ENCODE results near the gene IQCE. TPM values are rescaled to one million over a fixed set of nuclear protein-coding genes. Genes with fewer than 3 reads are reported as not detected.
A peak's percentile ranks its signal among the peaks of the same experiment; 100 is the strongest.

Gene IQCE
- total RNA-seq, 6 donors from 2014 or later: 18.0 to 51.3 (median 23.9) TPM

DNA sequence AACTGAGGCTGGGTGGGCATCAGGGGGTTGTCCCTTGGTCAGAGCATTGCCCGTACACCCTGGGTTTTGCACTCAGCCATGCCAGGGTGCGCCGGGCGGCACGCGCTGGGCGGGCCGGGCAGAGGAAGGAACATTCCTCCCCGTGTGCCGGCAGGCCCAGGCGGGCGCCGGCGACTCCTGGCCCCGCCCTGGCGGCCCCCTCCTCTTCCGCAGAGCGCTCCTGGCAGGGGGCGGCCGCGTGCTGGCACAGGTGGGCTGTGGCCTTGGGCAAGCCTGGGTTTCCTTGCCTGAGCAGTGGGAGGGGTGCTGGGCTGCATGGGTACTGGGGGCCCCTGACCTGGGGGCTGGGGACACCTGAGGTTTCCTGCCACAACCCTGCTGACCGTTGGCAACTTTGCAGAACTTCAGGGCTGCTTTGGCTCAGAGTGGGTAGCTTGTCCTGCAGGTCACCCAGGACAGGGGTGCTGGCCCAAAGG lies 35.3 kb upstream of the IQCE start:
- Histone ChIP-seq H3K27me3 (peaks cover 0 to 5% (median 1%) of the 10 kb centered on the region in 4 donors), H3K4me1 (peaks cover 78 to 98% (median 92%) of the 10 kb centered on the region in 4 donors), H3K36me3 (peaks cover 0 to 23% (median 19%) of the 10 kb centered on the region in 4 donors), H3K4me3 (peak overlapping the region; percentile 7 to 71 (median 62)), H3K27ac (peak overlapping the region; percentile 83 to 96 (median 90)), H3K9me3 (no peaks in the 10 kb centered on the region)
- DNase-seq (peak; percentile 62 to 91), ATAC-seq (ENCODE audit: low FRiP score in 2 of 2) (peak in 1 of 2 donors; percentile 41)
- TF ChIP-seq POLR2AphosphoS5 (IDR thresholded peaks at IDR 0.05): no peak
- no peak for TF ChIP-seq POLR2A (IDR thresholded peaks at IDR 0.05)
- TF ChIP-seq EP300 (IDR thresholded peaks at IDR 0.05): no peak
- TF ChIP-seq, protein P1, sequence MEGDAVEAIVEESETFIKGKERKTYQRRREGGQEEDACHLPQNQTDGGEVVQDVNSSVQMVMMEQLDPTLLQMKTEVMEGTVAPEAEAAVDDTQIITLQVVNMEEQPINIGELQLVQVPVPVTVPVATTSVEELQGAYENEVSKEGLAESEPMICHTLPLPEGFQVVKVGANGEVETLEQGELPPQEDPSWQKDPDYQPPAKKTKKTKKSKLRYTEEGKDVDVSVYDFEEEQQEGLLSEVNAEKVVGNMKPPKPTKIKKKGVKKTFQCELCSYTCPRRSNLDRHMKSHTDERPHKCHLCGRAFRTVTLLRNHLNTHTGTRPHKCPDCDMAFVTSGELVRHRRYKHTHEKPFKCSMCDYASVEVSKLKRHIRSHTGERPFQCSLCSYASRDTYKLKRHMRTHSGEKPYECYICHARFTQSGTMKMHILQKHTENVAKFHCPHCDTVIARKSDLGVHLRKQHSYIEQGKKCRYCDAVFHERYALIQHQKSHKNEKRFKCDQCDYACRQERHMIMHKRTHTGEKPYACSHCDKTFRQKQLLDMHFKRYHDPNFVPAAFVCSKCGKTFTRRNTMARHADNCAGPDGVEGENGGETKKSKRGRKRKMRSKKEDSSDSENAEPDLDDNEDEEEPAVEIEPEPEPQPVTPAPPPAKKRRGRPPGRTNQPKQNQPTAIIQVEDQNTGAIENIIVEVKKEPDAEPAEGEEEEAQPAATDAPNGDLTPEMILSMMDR (IDR thresholded peaks at IDR 0.05): no peak
- WGBS, 2 donors: 22 to 40% methylated on average over 1 to 2 of the region's 22 CpGs

DNA sequence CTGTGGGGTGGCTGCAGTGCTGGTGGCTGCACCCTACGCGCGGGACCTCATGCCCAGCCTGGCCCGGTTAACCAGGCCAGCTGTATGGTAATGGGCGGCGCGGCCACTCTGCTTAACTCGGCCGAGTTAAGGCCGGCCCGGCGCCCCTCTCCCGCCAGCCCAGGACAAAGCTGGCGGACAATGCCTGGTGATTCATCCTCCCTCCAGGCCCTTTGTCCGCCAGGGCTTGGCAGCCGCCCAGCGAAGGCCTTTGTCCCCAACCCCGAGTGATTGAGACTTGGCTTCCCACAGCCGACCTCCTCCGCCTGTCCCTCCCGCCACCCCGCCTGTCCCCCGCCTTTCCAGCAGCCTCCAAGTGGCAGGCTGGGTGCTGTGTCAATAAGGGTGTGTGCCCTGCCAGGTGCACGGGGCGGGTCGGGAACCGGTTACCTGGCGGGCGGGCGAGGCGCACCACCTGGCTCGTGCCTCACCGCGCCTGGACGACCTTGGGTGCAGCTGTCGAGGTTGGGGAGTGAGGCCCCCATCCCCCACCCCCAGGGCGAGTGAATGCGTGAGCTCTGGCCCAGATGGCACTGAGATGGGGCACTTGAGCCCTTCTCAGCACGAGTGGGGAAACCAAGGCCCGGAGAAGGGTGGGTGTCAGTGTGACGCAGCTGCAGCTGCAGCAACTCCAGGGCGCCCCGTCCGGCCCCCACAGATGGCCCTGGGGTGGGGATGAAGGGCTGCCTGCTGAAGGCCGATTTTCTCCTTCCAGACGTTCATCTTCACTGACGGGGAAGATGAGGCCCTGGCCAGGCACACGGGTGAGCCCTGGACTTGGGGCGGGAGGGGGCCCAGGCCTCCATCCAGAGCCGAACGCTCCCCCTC lies 34.6 kb upstream of the IQCE start:
- TF ChIP-seq, protein P1 (IDR thresholded peaks at IDR 0.05): peak in 1 of 6 experiments; percentile 25
- TF ChIP-seq POLR2A (IDR thresholded peaks at IDR 0.05) (no peak), POLR2AphosphoS5 (IDR thresholded peaks at IDR 0.05) (peak; percentile 66 to 74), EP300 (IDR thresholded peaks at IDR 0.05) (no peak)
- Histone ChIP-seq H3K9me3 (no peaks in the 10 kb centered on the region), H3K4me1 (peaks cover 78 to 98% (median 92%) of the 10 kb centered on the region in 4 donors), H3K36me3 (peaks cover 0 to 29% (median 19%) of the 10 kb centered on the region in 4 donors), H3K27me3 (peaks cover 0 to 5% (median 1%) of the 10 kb centered on the region in 4 donors), H3K4me3 (peak overlapping the region in 3 of 4 donors; percentile 56 to 71 (median 68)), H3K27ac (peak overlapping the region; percentile 83 to 96 (median 90))
- DNase-seq (peak; percentile 93), ATAC-seq (ENCODE audit: low FRiP score in 2 of 2) (peak; percentile 16 to 74)
- 58 to 61% methylated on average over 21 to 35 of the region's 51 CpGs for WGBS, 2 donors

DNA sequence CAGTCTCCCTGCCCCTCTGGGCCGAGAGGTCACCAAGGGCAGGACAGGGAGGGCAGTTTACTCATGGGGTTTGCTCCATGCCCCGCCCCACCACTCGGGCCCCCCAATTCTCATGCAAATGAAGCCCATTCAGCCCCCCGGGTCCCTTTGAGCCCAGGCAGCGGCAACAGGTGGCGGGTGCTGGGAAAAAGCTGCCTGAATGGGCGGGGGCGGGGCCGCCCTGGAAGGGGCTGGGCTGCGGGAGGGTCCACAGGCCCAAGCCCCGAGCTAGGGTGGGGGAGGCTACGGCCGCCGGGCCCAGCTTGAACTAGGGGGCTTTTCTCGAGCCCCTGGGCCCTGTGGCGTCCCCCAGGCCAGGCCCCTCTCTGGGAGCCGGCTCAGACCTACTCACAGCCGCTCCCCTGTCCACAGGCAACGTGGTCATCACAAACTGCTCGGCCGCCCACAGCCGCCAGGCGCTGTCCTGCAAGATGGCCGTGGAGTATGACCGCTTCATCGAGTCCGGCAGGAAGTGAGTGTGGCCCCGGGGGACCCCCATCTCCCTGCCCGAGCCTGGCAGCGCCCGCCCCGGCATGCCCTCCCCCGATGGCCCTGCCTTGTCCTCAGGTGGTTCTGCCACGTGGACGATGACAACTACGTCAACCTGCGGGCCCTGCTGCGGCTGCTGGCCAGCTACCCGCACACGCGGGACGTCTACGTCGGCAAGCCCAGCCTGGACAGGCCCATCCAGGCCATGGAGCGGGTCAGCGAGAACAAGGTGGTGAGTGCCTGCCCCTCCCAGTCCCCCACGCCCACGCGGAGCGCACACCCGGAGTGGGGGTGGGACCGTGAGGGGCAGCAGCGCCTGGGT lies 33.7 kb upstream of the IQCE start:
- Histone ChIP-seq H3K4me3 (peak overlapping the region in 1 of 4 donors; percentile 56), H3K27ac (peak overlapping the region; percentile 83 to 96 (median 90)), H3K36me3 (peaks cover 0 to 29% (median 19%) of the 10 kb centered on the region in 4 donors), H3K27me3 (peaks cover 0 to 5% (median 1%) of the 10 kb centered on the region in 4 donors), H3K9me3 (no peaks in the 10 kb centered on the region), H3K4me1 (peaks cover 84 to 100% (median 99%) of the 10 kb centered on the region in 4 donors)
- WGBS, 2 donors: 80 to 88% methylated on average over 2 to 27 of the region's 53 CpGs
- TF ChIP-seq POLR2A (IDR thresholded peaks at IDR 0.05) (no peak), POLR2AphosphoS5 (IDR thresholded peaks at IDR 0.05) (no peak), EP300 (IDR thresholded peaks at IDR 0.05) (no peak)
- TF ChIP-seq, protein P1 (IDR thresholded peaks at IDR 0.05): no peak
- ATAC-seq (ENCODE audit: low FRiP score in 2 of 2): no peak
- DNase-seq: peak in 1 of 2 donors; percentile 86

DNA sequence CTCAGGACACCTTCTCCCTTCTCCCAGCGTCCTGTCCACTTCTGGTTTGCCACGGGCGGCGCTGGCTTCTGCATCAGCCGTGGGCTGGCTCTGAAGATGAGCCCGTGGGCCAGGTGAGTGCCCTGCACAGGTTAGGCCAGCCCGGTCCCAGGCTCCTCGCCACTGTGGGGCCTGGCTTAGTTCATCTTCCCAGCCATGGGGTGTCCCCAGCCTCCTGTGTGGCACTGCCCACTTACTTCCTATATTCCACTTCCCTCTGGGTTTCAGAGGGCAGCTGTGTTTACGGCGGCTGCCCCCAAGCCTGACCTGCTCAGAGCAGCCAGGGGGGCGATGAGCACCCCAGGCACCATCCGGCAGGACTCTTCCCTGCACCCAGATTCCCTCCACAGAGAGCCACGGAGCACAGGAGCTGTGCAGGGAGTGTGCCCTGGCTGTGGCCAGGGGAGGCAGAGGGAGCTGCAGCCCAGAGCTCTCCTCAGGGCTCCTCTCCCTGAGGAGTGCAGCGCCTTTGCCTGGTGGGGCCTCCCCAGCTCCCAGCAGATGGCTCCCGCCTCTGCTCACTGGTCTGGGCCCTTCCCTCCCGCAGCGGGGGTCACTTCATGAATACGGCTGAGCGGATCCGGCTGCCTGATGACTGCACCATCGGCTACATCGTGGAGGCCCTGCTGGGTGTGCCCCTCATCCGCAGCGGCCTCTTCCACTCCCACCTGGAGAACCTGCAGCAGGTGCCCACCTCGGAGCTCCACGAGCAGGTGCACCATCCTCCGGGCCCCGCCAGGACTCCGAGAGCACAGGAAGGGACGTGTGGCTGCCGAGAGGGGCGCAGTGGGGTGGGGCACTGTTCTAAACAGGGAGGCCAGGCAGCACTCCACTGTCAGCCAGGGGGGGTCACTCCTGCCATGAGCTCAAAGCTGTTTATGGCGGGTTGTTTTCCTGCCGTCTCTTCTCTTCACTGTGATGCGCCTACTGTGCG lies 32.8 kb upstream of the IQCE start:
- H3K4me3 ChIP-seq: no peak overlapping the region
- peak; percentile 61 to 65 for DNase-seq
- H3K9me3 ChIP-seq: no peaks in the 10 kb centered on the region
- peaks cover 0 to 5% (median 1%) of the 10 kb centered on the region in 4 donors for H3K27me3 ChIP-seq
- peak overlapping the region in 3 of 4 donors; percentile 89 to 96 (median 90) for H3K27ac ChIP-seq
- H3K4me1 ChIP-seq: peaks cover 84 to 100% (median 99%) of the 10 kb centered on the region in 4 donors
- peaks cover 0 to 29% (median 19%) of the 10 kb centered on the region in 4 donors for H3K36me3 ChIP-seq
- no peak for ATAC-seq (ENCODE audit: low FRiP score in 2 of 2)
- 69 to 87% methylated on average over 13 to 33 of the region's 36 CpGs for WGBS, 2 donors
- TF ChIP-seq POLR2A (IDR thresholded peaks at IDR 0.05): no peak
- TF ChIP-seq, protein P1 (IDR thresholded peaks at IDR 0.05): no peak
- TF ChIP-seq EP300 (IDR thresholded peaks at IDR 0.05): no peak
- TF ChIP-seq POLR2AphosphoS5 (IDR thresholded peaks at IDR 0.05): no peak

Measured in upper lobe of left lung (tissue), 6 donors.